ENCODE data around the gene CD177.
"Not testable (repeated sequence)": the region's sequence is repeated elsewhere in the genome, so short reads cannot be mapped to it uniquely, and the experiment has no call there.

The CD177 gene

GRCh38 chr19:43354305-43354627 lies 780 bp downstream of the CD177 start:
- Histone ChIP-seq H3K4me1 (ENCODE audit: insufficient read depth, insufficient read length) (peaks cover 2% of the 10 kb centered on the region), H3K9ac (ENCODE audit: insufficient read length, low read depth) (peak overlapping the region; percentile 77), H3K27me3 (ENCODE audit: insufficient read depth, insufficient read length) (no peaks in the 10 kb centered on the region), H3K36me3 (ENCODE audit: insufficient read depth, insufficient read length, low read length) (no peaks in the 10 kb centered on the region), H3K9me3 (ENCODE audit: insufficient read depth, low read length) (no peaks in the 10 kb centered on the region), H3K4me3 (ENCODE audit: insufficient read length, low read depth) (peak overlapping the region; percentile 65)
- no peak for DNase-seq (ENCODE audit: low read depth, low spot score)
- TF ChIP-seq YY1 (IDR thresholded peaks at IDR 0.05; ENCODE audit: insufficient read depth, insufficient read length) (no peak), ZNF274 (IDR thresholded peaks at IDR 0.05; ENCODE audit: low read depth, low read length) (no peak), SUZ12 (IDR thresholded peaks at IDR 0.05; ENCODE audit: extremely low read depth, insufficient read depth, insufficient read length) (no peak)

DNA sequence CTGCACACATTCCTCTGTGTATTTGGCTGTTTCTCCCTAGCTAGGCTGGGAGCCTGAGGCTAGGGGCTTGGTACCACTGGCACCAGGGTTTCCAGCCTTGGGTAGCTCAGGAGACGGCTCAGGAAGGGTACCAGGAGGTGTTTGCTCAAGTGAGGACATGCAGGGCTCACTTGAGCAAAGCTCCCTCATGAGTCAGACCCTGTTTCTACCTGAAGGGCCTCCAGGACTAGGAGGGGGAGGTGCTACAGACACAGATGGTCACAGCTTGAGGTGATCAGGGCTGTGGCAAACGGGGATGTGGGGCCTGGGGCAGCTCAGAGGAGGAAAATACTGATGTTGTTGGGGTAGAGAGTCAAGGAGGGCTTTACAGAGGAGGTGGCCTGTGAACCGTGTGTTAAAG lies 3.3 kb downstream of the CD177 start:
- H3K27me3 ChIP-seq (ENCODE audit: insufficient read depth, insufficient read length): not testable (repeated sequence)

GRCh38 chr19:43362179-43362578 lies 8.7 kb downstream of the CD177 start:
- H3K27me3 ChIP-seq (ENCODE audit: insufficient read depth, insufficient read length): no peaks in the 10 kb centered on the region
- H3K4me1 ChIP-seq (ENCODE audit: insufficient read depth, insufficient read length): peaks cover 3% of the 10 kb centered on the region
- no peaks in the 10 kb centered on the region for H3K36me3 ChIP-seq (ENCODE audit: insufficient read depth, insufficient read length, low read length)
- no peak overlapping the region for H3K4me3 ChIP-seq (ENCODE audit: insufficient read length, low read depth)
- H3K9me3 ChIP-seq (ENCODE audit: insufficient read depth, low read length): no peaks in the 10 kb centered on the region
- DNase-seq (ENCODE audit: low read depth, low spot score): no peak
- no peak overlapping the region for H3K9ac ChIP-seq (ENCODE audit: insufficient read length, low read depth)
- TF ChIP-seq SUZ12 (IDR thresholded peaks at IDR 0.05; ENCODE audit: extremely low read depth, insufficient read depth, insufficient read length): no peak

More for the DNA sequence above, 3.3 kb downstream of the CD177 start:
- not testable (repeated sequence) for DNase-seq (ENCODE audit: low read depth, low spot score); H3K9me3 ChIP-seq (ENCODE audit: insufficient read depth, low read length); H3K4me1 ChIP-seq (ENCODE audit: insufficient read depth, insufficient read length); H3K9ac ChIP-seq (ENCODE audit: insufficient read length, low read depth); H3K36me3 ChIP-seq (ENCODE audit: insufficient read depth, insufficient read length, low read length); H3K4me3 ChIP-seq (ENCODE audit: insufficient read length, low read depth)

- Histone ChIP-seq H3K36me3 (ENCODE audit: insufficient read depth, insufficient read length, low read length) (no peaks in the 10 kb centered on the region), H3K9ac (ENCODE audit: insufficient read length, low read depth) (no peak overlapping the region), H3K4me1 (ENCODE audit: insufficient read depth, insufficient read length) (peaks cover 3% of the 10 kb centered on the region), H3K9me3 (ENCODE audit: insufficient read depth, low read length) (no peaks in the 10 kb centered on the region), H3K27me3 (ENCODE audit: insufficient read depth, insufficient read length) (no peaks in the 10 kb centered on the region), H3K4me3 (ENCODE audit: insufficient read length, low read depth) (no peak overlapping the region)
- no peak for TF ChIP-seq SUZ12 (IDR thresholded peaks at IDR 0.05; ENCODE audit: extremely low read depth, insufficient read depth, insufficient read length)
- TF ChIP-seq YY1 (IDR thresholded peaks at IDR 0.05; ENCODE audit: insufficient read depth, insufficient read length): no peak
- TF ChIP-seq ZNF274 (IDR thresholded peaks at IDR 0.05; ENCODE audit: low read depth, low read length): no peak
- DNase-seq (ENCODE audit: low read depth, low spot score): no peak
Observed at GRCh38 chr19:43362745-43363144, 9.3 kb downstream of the CD177 start.

- DNase-seq (ENCODE audit: low read depth, low spot score); H3K4me1 ChIP-seq (ENCODE audit: insufficient read depth, insufficient read length); H3K27me3 ChIP-seq (ENCODE audit: insufficient read depth, insufficient read length); H3K36me3 ChIP-seq (ENCODE audit: insufficient read depth, insufficient read length, low read length); H3K4me3 ChIP-seq (ENCODE audit: insufficient read length, low read depth); H3K9ac ChIP-seq (ENCODE audit: insufficient read length, low read depth); H3K9me3 ChIP-seq (ENCODE audit: insufficient read depth, low read length): not testable (repeated sequence)
Observed at GRCh38 chr19:43365677-43366076, 12.2 kb downstream of the CD177 start.

DNA sequence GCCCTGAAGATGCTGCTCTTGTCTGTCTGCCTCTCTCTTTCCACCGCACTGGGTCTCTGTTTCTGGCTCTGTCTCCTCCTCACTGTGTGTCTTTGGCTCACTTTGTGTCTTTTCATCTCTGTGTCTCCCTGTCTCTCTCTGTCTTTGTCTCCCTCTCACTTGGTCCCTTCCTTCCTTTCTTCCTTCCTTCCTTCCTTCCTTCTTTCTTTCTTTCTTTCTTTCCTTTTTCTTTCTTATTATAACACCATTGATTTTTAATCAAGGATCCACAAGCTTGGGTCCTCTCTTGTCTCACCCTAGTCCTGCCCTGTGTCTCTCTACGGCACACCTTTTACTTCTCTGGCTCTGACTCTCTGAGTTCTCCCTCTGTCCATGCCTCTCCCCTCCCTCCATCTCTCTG lies 14.3 kb downstream of the CD177 start:
- Histone ChIP-seq H3K4me1 (ENCODE audit: insufficient read depth, insufficient read length) (no peaks in the 10 kb centered on the region), H3K9me3 (ENCODE audit: insufficient read depth, low read length) (no peaks in the 10 kb centered on the region), H3K9ac (ENCODE audit: insufficient read length, low read depth) (no peak overlapping the region), H3K27me3 (ENCODE audit: insufficient read depth, insufficient read length) (no peaks in the 10 kb centered on the region), H3K36me3 (ENCODE audit: insufficient read depth, insufficient read length, low read length) (no peaks in the 10 kb centered on the region), H3K4me3 (ENCODE audit: insufficient read length, low read depth) (no peak overlapping the region)
- DNase-seq (ENCODE audit: low read depth, low spot score): no peak
- TF ChIP-seq SUZ12 (IDR thresholded peaks at IDR 0.05; ENCODE audit: extremely low read depth, insufficient read depth, insufficient read length) (no peak), YY1 (IDR thresholded peaks at IDR 0.05; ENCODE audit: insufficient read depth, insufficient read length) (no peak), ZNF274 (IDR thresholded peaks at IDR 0.05; ENCODE audit: low read depth, low read length) (no peak)

DNA sequence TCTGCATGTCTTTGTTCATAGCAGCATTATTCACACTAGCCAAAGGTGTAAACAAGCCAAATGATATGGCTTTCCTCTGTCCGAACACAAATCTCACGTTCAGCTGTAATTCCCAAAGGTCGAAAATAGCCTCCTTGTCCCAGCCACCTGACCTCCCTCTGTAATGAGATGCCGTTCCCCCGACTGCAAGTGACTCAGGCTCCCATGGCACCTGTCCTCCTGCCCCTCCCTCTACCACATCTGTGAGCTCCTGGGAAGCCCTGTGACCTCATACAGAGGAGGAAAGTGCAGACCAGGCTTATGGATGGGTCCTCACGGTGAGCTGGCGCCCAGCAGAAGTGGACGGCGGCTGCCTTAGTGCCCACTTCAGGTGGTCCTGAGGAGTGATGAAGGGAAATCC lies 15.4 kb downstream of the CD177 start:
- not testable (repeated sequence) for H3K9ac ChIP-seq (ENCODE audit: insufficient read length, low read depth); H3K9me3 ChIP-seq (ENCODE audit: insufficient read depth, low read length); DNase-seq (ENCODE audit: low read depth, low spot score); H3K4me1 ChIP-seq (ENCODE audit: insufficient read depth, insufficient read length); H3K27me3 ChIP-seq (ENCODE audit: insufficient read depth, insufficient read length); H3K4me3 ChIP-seq (ENCODE audit: insufficient read length, low read depth); H3K36me3 ChIP-seq (ENCODE audit: insufficient read depth, insufficient read length, low read length)

DNA sequence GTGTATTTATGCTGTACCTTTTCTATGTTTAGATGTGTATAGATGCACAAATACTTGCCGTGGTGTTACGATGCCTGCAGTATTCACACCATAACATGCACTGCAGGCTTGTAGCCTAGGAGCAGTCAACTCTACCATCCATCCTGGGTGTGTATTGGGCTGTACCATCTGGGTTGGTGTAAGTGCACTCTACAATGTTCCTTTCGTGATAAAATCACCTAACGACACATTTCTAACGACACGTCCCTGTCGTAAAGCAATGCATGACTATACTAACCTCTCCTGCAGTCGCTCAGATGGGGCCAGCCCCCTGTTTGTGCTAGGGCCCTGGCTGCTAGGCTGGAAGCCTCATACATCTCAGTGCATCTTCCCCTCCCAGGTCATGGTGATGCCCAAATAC lies 18.4 kb downstream of the CD177 start:
- TF ChIP-seq SUZ12 (IDR thresholded peaks at IDR 0.05; ENCODE audit: extremely low read depth, insufficient read depth, insufficient read length): no peak
- TF ChIP-seq ZNF274 (IDR thresholded peaks at IDR 0.05; ENCODE audit: low read depth, low read length): no peak
- TF ChIP-seq YY1 (IDR thresholded peaks at IDR 0.05; ENCODE audit: insufficient read depth, insufficient read length): no peak

More for the DNA sequence above, 18.4 kb downstream of the CD177 start:
- no peak for DNase-seq (ENCODE audit: low read depth, low spot score)
- Histone ChIP-seq H3K9ac (ENCODE audit: insufficient read length, low read depth) (no peak overlapping the region), H3K36me3 (ENCODE audit: insufficient read depth, insufficient read length, low read length) (no peaks in the 10 kb centered on the region), H3K9me3 (ENCODE audit: insufficient read depth, low read length) (no peaks in the 10 kb centered on the region), H3K4me1 (ENCODE audit: insufficient read depth, insufficient read length) (no peaks in the 10 kb centered on the region), H3K4me3 (ENCODE audit: insufficient read length, low read depth) (no peak overlapping the region), H3K27me3 (ENCODE audit: insufficient read depth, insufficient read length) (no peaks in the 10 kb centered on the region)

All from NT2/D1 (cell line).